Hindlimb muscle (tissue), 1 donor: ENCODE results near the gene TIGAR. TPM values are rescaled to one million over a fixed set of nuclear protein-coding genes. Genes with fewer than 3 reads are reported as not detected.

Experiments
- DNase-seq: peaks from one replicate; pipeline ENCODE4 v3.0.0-alpha.2; 2013
- polyA plus RNA-seq: library from polyadenylated mRNA; unstranded; fragments of 120-200 nt; gene quantifications from one replicate; pipeline ENCODE4 v1.2.1, GENCODE V29; 2013; ENCODE audit not compliant: insufficient read length

TIGAR gene
- 6.1 TPM for polyA plus RNA-seq

- DNase-seq, result peak; percentile 95
Measured at GRCh38 chr12:4320853-4321701, at the start of gene TIGAR. Gene TIGAR, plus strand, starts transcription at chr12:4321213. Its CDS starts 59 bp downstream, at chr12:4321272.

DNA sequence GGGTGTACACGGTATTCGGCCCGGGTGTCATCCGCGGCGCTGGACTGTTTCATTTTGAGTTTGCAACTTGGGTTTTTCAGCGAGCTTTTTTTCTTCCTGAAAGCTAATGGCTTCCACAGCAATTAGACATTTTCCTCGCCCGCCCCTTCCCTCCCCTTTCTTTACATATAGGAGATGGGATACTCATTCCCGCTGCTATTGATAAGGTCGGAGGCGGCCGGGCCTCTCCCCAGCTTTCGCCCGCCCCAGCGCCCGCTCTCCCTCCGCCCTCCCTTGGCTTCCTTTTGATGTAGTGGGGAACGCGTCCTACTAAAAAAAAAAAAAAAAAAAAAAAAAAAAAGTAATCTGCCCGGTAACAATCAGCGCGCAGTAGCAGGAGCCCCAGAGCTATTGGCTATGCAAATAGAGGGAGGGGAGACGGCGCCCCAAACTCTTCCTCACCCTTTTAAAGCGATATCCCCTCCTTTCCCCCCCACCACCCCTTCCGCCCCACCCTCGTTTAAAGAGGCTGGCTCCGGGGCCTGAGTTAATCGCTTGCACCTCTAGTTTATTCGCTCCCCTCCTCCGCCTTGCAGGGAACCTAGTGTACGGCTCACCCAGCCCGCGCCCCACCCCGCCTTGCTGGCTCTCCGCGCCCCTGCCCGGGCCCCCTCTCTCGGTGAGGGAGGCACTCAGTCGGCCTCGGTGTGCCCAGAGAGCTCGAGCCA, 49.1 kb upstream of the TIGAR start:
- peak; percentile 87 for DNase-seq

GRCh38 chr12:4272424-4273272, 48.4 kb upstream of the TIGAR start:
- peak; percentile 80 for DNase-seq

DNA sequence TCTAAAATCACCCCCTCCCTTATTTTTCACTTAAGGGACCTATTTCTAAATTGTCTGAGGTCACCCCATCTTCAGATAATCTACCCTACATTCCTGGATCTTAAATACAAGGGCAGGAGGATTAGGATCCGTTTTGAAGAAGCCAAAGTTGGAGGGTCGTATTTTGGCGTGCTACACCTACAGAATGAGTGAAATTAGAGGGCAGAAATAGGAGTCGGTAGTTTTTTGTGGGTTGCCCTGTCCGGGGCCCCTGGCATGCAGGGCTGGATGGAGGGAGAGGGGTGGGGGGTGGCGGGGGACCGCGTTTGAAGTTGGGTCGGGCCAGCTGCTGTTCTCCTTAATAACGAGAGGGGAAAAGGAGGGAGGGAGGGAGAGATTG, 47.8 kb upstream of the TIGAR start:
- DNase-seq, result no peak

GRCh38 chr12:4273652-4274395, 47.2 kb upstream of the TIGAR start, which contains the start of gene CCND2:
Gene CCND2, plus strand, starts transcription at chr12:4273762. Its CDS starts 279 bp downstream, at chr12:4274041.
- peak; percentile 95 for DNase-seq

DNA sequence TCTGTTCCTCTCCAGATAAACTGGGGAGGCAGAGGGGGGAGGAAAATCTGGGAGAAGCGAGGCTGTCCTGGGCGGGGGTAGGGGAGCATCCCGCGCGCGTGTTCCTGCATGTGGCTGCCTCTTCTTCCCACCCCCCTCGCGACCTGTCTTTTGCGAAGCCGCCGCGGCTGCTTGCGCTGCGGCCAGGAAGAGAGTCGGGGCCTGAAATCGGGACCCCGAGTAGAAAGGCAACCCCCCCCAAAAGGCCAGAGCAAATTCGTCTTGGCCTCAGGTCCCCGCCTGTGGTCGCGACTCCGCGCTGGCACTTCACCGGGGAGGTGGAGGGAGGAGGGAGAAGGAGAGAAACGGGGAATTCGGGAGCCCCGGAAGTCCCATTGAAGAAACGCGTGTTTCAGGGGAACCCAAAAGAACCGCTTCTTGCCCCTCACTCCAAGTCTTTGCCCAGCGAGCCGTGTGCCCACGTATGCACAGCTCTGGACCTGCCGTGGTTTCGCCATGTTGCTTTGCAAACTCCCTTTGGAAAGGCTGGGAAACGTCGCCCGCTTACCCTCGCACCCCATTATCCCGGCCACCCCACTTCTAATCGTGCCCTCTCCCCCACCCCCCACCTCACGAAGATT, 46.5 kb upstream of the TIGAR start:
- DNase-seq, result peak; percentile 43

DNA sequence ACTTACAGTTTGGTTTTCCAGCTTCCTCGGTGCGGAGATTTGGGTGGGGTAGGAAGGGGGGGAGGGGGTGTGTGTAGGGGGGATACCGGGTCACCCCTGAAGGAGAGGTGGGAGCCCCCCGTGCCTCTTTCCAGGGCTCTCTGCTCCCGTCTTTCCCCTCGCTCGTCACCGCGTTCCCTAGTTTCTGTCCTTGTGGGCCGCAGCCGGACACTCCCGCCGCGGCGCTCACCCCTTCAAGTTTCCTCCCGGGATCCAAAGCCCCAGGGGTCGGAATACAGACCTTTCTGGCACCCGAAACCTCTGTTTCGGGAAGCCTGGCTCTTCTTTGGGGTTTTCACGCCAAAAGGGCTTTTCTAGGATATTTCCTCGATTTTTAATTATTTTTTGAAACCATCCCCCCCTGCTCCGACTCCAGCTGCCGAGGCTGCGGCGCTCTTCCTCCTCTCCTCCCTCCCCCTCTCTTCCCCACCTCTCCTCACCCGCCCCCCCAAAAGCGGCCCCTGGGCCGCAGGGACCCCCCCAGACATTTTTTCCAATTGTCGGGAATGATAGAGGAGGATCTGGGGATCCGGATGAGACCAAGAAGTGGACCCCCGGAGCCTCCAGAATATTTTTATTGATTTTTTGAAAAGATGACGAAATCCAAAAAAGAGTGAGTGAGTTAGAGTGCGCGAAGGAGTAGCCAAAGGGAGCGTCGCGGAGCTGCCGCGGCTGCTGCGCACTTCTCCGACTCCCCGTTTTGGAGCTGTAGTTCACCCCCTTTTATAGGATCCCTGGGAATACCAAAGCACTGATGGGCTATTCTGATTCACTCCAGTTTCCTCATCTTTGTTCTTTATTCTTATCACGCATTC, 45.8 kb upstream of the TIGAR start:
- DNase-seq, result peak; percentile 43

GRCh38 chr12:4275870-4276301, 45.1 kb upstream of the TIGAR start:
- no peak for DNase-seq

GRCh38 chr12:4276524-4277204, 44.3 kb upstream of the TIGAR start:
- peak; percentile 94 for DNase-seq

GRCh38 chr12:4277205-4277543, 43.8 kb upstream of the TIGAR start:
- DNase-seq, result no peak

- no peak for DNase-seq
Measured at GRCh38 chr12:4277857-4278256, 43.2 kb upstream of the TIGAR start.

GRCh38 chr12:4278329-4279197, 42.5 kb upstream of the TIGAR start:
- DNase-seq, result peak; percentile 49

DNA sequence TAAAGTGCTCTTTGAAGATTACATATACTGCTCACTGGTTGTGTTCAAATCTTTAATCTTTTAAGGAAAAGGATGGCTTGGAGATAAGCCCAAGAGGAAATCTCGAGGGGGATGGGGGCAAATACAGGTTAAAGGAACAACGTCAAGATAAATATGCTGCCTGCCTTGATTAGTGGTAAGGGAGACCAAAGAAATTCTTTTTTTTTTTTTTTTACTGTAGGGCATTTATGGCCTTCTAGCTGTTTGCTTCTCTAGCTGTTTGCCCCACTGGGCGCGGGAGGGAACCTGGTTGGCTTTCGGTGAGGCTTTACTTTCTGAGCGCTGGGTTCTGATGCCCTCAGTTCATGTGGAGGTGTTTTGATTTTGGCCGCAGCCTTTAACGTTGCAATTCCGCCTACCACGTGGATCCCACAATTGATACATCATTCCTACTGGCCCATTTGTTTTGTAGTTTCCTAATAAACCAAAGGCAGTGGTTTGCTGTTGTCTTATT, 41.8 kb upstream of the TIGAR start:
- DNase-seq, result no peak

DNA sequence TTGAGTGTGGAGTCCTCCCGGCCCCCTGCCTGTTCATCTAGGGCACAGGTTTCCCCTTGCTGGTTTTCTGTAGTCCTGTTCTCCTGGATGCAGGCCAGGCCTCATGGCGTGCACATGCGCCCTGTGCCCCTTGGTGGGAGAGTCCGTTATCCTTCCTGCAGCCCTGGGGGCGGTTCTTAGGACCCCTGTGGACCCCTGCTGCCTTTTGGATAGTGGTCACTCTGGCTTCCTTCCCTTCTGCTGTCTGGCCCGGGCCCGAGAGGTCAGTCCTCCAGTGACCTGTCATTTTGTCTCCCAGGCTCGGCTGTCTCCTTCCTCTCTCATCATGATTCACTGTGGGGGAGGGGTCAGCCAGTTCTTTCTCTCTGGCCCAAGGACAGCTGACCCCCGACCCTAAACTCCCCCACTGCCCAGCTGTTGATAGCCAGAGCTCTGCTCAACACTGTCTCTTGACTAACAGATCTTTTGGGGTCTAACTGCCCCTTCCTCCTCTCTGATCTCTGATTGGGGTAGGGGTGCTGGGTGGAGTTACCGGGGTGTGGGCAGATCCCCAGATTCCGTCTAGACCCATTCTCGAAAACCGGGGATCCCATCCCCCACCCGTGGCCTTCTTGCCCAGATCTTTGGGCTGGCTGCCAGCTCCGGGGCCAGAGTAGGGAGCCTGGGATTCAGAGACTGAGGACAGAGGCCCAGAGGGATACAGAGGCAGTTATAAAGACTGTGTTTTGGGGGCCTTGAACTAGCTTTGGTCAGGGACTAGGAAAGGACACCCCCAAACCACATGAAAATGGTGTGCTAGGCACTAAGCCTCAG, 40.5 kb upstream of the TIGAR start:
- DNase-seq, result no peak

DNA sequence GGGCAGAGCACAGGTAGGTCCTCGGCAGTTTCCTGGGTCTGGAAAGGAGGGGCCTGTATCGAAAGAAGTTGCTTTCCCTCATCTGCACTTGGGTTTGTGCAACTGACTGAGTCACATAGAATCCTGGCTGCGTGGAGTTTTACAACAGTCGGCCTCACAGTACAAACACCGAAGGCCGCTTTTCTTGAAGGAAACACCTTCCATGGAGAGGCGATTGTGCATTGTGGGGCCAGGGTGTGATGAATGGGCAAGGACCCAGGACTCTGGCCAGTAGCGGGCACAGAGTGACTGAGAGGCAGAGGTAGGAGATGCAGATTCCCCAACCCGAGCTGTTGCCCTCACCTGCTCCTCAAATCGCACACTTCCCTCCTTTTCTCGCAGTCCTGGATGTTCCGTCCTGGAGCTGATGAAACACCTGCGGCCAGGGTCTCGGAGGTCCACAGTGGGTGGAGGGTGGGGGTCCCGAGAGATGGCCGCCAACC, 39.8 kb upstream of the TIGAR start:
- no peak for DNase-seq

- DNase-seq, result no peak
Measured at GRCh38 chr12:4282103-4282891, 38.7 kb upstream of the TIGAR start.
